ENCODE measurements around the gene FGF14. TPM values are rescaled to one million over a fixed set of nuclear protein-coding genes. Genes with fewer than 3 reads are reported as not detected.
"Not testable (repeated sequence)": the region's sequence is repeated elsewhere in the genome, so short reads cannot be mapped to it uniquely, and the experiment has no call there.

Gene FGF14
- total RNA-seq, 3 donors from 2014 or later (not counting 1 experiment from before 2014, with no cell fraction given): not detected

DNA sequence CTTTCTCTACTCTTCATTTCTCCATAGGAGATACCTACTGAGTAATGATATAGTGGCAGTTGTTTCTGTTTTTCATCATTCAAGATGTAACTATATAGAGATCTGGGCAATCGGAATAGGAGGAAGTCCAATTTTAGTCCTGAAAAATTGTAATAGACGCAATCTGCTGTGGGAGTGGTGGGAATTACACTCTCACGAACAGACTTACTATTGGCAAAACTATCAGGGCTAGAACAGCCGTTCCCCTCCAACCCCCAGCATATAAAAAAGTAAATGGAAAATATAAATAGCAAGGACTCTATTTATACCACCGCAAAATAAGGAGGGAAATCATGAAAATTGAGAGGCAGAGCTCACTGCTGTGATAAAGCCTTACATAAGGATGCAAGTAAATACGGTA, 330.1 kb downstream of the FGF14 start:
- no peak for ATAC-seq
- H3K9me3 Mint-ChIP-seq: peaks cover 13 to 14% of the 10 kb centered on the region in 2 donors
- intact Hi-C loops (cut with micrococcal nuclease): no loop called here

DNA sequence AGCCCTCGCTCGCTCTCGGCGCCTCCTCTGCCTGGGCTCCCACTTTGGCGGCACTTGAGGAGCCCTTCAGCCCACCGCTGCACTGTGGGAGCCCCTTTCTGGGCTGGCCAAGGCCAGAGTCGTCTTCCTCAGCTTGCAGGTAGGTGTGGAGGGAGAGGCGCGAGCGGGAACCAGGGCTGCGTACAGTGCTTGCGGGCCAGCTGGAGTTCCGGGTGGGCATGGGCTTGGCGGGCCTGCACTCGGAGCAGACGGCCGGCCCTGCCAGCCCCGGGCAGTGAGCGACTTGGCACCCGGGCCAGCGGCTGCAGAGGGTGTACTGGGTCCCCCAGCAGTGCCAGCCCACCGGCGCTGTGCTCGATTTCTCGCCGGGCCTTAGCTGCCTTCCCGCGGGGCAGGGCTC, 333.5 kb downstream of the FGF14 start:
- peaks cover 14% of the 10 kb centered on the region in 2 donors for H3K9me3 Mint-ChIP-seq
- H3K4me3 Mint-ChIP-seq; H3K36me3 Mint-ChIP-seq; H3K36me3 ChIP-seq (ENCODE audit: control insufficient read depth, insufficient read depth, low read length); H3K4me1 ChIP-seq (ENCODE audit: control insufficient read depth, insufficient read depth, low read length); H3K27ac ChIP-seq (ENCODE audit: low read length); ATAC-seq; DNase-seq; H3K4me1 Mint-ChIP-seq; H3K27me3 Mint-ChIP-seq (ENCODE audit: low read depth in 2 of 2); H3K27ac Mint-ChIP-seq; H3K9me3 ChIP-seq (ENCODE audit: control insufficient read depth, insufficient read depth, low read length); intact Hi-C loops (cut with micrococcal nuclease); H3K27me3 ChIP-seq (ENCODE audit: control insufficient read depth, insufficient read depth, low read length); H3K4me3 ChIP-seq (ENCODE audit: low read length): not testable (repeated sequence)
- 90% methylated on average over 15 of the region's 28 CpGs for WGBS (ENCODE audit: insufficient coverage)

More for the DNA sequence above, 330.1 kb downstream of the FGF14 start:
- 88% methylated on average over 5 of the region's 6 CpGs for WGBS (ENCODE audit: insufficient coverage)
- Mint-ChIP-seq H3K27ac (no peak overlapping the region), H3K27me3 (ENCODE audit: low read depth in 2 of 2) (no peaks in the 10 kb centered on the region), H3K36me3 (peaks cover 5% of the 10 kb centered on the region), H3K4me1 (no peaks in the 10 kb centered on the region), H3K4me3 (no peak overlapping the region)
- H3K9me3 ChIP-seq (ENCODE audit: control insufficient read depth, insufficient read depth, low read length): no peaks in the 10 kb centered on the region
- no peaks in the 10 kb centered on the region for H3K4me1 ChIP-seq (ENCODE audit: control insufficient read depth, insufficient read depth, low read length)
- H3K4me3 ChIP-seq (ENCODE audit: low read length): no peak overlapping the region
- DNase-seq: no peak
- no peaks in the 10 kb centered on the region for H3K27me3 ChIP-seq (ENCODE audit: control insufficient read depth, insufficient read depth, low read length)
- H3K36me3 ChIP-seq (ENCODE audit: control insufficient read depth, insufficient read depth, low read length): no peaks in the 10 kb centered on the region
- TF ChIP-seq, protein P1, sequence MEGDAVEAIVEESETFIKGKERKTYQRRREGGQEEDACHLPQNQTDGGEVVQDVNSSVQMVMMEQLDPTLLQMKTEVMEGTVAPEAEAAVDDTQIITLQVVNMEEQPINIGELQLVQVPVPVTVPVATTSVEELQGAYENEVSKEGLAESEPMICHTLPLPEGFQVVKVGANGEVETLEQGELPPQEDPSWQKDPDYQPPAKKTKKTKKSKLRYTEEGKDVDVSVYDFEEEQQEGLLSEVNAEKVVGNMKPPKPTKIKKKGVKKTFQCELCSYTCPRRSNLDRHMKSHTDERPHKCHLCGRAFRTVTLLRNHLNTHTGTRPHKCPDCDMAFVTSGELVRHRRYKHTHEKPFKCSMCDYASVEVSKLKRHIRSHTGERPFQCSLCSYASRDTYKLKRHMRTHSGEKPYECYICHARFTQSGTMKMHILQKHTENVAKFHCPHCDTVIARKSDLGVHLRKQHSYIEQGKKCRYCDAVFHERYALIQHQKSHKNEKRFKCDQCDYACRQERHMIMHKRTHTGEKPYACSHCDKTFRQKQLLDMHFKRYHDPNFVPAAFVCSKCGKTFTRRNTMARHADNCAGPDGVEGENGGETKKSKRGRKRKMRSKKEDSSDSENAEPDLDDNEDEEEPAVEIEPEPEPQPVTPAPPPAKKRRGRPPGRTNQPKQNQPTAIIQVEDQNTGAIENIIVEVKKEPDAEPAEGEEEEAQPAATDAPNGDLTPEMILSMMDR (IDR thresholded peaks at IDR 0.05): no peak
- H3K27ac ChIP-seq (ENCODE audit: low read length): no peak overlapping the region

DNA sequence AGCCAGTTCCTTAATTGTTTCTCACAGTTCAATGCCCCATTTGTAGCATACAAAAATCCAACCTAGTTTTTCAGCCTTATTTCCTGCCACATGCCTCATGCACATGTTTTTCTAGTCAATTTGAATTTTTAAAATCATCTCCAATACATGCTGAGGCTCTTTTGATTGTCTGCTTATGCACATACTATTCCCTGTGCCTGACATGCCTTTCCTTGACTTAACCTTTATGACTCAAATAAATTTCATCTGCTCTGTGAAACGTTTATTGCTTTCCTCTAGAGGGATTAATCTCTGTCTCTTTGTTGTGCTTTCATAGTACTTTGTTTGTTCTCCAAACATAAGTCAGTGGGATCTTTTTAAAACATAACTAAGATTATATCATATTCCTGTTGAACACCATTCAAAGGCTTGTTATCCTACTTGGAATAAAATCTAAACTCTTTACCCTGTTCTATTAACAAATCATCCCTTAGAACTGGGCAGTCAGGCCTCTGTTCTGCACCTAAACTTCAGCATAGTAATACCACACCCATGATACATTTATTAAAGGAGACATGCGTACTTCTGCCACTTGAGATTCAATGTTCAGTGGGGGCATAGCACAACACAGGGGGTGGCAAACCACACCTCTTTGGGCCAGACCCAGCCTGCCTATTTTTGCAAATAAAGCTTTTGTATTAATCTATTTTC, 346.6 kb downstream of the FGF14 start:
- WGBS (ENCODE audit: insufficient coverage): 69% methylated on average over 2 of the region's 2 CpGs
- H3K27ac ChIP-seq (ENCODE audit: low read length): no peak overlapping the region
- no peaks in the 10 kb centered on the region for H3K27me3 ChIP-seq (ENCODE audit: control insufficient read depth, insufficient read depth, low read length)
- H3K4me1 ChIP-seq (ENCODE audit: control insufficient read depth, insufficient read depth, low read length): no peaks in the 10 kb centered on the region
- ATAC-seq: no peak
- Mint-ChIP-seq H3K9me3 (peaks cover 8 to 26% of the 10 kb centered on the region in 2 donors), H3K27ac (no peak overlapping the region), H3K36me3 (peaks cover 5% of the 10 kb centered on the region), H3K4me3 (no peak overlapping the region), H3K4me1 (no peaks in the 10 kb centered on the region), H3K27me3 (ENCODE audit: low read depth in 2 of 2) (no peaks in the 10 kb centered on the region)
- H3K36me3 ChIP-seq (ENCODE audit: control insufficient read depth, insufficient read depth, low read length): no peaks in the 10 kb centered on the region
- H3K4me3 ChIP-seq (ENCODE audit: low read length): no peak overlapping the region
- intact Hi-C loops (cut with micrococcal nuclease): no loop called here
- DNase-seq: no peak
- TF ChIP-seq, protein P1 (IDR thresholded peaks at IDR 0.05): no peak
- H3K9me3 ChIP-seq (ENCODE audit: control insufficient read depth, insufficient read depth, low read length): peaks cover 9% of the 10 kb centered on the region

DNA sequence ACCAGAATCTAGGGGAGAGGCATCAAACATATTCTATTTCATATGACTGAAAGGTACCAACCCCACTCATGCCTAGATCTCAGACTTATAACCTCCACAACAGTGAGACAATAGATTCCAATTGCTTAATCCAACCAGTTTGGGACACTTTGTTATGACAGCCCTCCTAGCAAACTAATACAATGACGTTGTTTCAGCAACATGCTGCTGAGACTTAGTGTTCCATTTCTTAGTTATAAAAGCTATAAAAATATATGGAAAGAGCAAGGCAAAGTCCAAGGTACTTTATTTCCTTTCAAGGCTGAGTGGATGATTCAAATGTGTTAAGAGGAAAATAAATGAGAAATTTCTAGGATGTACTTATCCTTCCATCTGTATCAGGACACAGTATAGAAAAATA, 352.0 kb downstream of the FGF14 start:
- no peak for ATAC-seq
- Histone ChIP-seq H3K36me3 (ENCODE audit: control insufficient read depth, insufficient read depth, low read length) (no peaks in the 10 kb centered on the region), H3K9me3 (ENCODE audit: control insufficient read depth, insufficient read depth, low read length) (peaks cover 11% of the 10 kb centered on the region), H3K4me1 (ENCODE audit: control insufficient read depth, insufficient read depth, low read length) (no peaks in the 10 kb centered on the region), H3K27ac (ENCODE audit: low read length) (no peak overlapping the region), H3K27me3 (ENCODE audit: control insufficient read depth, insufficient read depth, low read length) (no peaks in the 10 kb centered on the region), H3K4me3 (ENCODE audit: low read length) (no peak overlapping the region)
- no peak overlapping the region for H3K27ac Mint-ChIP-seq
- intact Hi-C loops (cut with micrococcal nuclease): no loop called here
- peaks cover 5% of the 10 kb centered on the region for H3K36me3 Mint-ChIP-seq
- H3K4me3 Mint-ChIP-seq: no peak overlapping the region
- WGBS (ENCODE audit: insufficient coverage): no CpG with 5 or more reads among the region's 1 CpG
- H3K4me1 Mint-ChIP-seq: no peaks in the 10 kb centered on the region
- no peaks in the 10 kb centered on the region for H3K27me3 Mint-ChIP-seq (ENCODE audit: low read depth in 2 of 2)
- TF ChIP-seq, protein P1 (IDR thresholded peaks at IDR 0.05): no peak
- peaks cover 10 to 28% of the 10 kb centered on the region in 2 donors for H3K9me3 Mint-ChIP-seq
- DNase-seq: no peak

All from natural killer cell (primary cell).